NCI-H748 treated with DMSO at 0.1 percent for 48 hours (cell line): ENCODE data around the gene SHISA8.
A peak's percentile ranks its signal among the peaks of the same experiment; 100 is the strongest.

ENCODE experiments used
- DNase-seq: peaks from one replicate; lab custom pipeline; 2025; lab: John Stamatoyannopoulos, UW

SHISA8 gene

DNA sequence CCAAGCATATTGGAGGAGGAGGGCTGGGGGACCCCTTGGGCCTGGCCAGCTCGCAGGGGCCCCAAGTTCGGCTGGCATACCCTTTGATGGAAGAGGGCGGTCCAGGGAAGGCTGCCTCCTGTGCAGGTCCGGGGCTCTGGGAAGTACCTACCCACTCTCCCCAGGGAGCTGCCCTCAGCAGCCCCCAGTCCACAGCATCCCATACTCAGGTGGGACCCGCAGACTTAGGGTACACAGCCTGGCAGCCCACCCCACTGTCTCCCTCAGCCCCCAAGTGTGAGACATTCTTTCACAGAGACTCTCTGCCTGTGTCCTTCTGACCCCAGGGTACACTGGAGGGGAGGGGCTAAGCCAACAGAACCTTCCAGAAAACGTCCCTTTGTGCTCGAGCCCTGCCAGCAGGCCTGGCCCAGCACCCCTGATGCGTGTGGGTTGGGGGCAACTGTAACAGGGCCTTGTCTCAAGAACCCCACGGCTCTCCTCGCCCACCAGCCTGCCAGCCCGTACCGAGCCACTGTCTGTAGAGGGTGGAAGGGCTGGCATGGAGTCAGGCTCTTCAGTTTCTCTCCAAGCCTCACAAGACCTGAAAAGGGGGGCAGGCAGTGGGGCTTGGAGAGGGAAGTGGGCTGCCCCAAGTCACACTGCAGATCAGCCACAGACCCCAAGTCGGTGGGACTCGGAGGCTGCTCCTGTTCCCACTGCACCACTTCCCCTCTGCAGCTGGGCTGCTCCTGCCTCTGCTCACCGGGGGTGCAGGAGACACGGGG is 18.7 kb upstream of the SHISA8 start:
- no peak for DNase-seq

DNA sequence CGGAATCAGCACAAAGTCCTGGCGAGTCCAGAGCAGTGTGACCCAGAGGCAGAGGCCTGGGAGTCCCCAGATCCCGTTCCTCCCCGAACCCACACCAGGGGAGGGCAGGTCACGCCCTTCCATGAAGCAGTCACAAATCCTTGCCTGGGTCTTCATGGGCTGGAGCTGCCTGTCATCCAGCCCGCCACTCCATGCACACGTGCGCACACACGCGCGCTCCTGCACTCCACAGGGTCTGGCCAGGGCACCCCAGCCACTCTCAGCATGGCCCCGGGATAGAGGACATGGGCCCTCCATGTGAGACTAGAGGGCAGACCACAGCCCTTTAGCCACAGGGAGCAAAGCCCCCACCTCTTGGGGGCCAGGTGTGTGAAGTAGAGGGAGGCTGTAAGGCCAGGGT is 17.5 kb upstream of the SHISA8 start:
- DNase-seq: no peak

DNA sequence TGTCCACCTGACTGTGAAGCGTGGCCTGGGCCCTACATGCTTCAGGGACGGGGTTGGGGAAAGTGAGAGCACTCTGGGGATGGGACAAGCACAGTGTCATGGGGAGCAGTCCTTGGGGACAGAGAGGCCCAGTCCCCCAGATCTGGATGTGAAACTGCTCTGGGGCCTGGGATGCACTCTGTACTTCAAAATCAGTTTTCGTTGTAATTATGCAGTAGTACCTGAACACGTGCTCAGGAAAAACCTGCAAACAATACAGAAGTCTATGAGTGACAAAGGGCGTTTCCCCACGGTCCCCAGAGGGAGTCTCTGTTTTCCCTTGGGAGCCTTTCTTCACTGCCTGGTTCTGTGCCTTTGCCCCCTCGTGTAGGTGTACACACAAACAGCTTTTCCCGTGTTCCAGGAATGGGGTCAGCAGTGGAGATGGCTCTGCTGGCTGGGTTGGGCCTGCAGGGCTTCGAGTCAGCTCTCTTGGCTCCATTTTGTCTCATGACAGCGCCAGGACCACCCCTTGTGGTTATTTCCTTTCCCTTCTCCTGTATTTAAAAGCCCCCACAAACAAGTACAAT is 16.9 kb upstream of the SHISA8 start:
- no peak for DNase-seq

DNA sequence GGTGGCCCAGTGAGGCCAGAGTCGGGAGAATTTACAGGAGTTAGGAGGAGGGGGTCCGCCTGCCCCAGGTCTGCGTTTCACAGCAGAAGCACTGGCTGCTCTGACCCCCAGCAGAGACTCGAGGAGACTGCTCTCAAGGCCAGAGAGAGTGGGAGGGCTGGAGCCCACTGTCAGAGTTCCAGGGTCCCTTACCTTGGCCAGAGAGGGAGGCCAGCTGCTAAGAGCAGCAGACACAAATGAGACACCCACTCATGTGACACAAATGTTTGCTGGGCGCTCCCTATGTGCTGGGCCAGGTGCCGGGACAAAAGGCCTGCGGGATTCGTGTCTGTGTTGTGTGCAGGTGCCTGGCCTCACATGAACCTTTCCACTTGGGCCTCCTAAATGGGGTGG is 14.5 kb upstream of the SHISA8 start:
- DNase-seq: no peak

DNA sequence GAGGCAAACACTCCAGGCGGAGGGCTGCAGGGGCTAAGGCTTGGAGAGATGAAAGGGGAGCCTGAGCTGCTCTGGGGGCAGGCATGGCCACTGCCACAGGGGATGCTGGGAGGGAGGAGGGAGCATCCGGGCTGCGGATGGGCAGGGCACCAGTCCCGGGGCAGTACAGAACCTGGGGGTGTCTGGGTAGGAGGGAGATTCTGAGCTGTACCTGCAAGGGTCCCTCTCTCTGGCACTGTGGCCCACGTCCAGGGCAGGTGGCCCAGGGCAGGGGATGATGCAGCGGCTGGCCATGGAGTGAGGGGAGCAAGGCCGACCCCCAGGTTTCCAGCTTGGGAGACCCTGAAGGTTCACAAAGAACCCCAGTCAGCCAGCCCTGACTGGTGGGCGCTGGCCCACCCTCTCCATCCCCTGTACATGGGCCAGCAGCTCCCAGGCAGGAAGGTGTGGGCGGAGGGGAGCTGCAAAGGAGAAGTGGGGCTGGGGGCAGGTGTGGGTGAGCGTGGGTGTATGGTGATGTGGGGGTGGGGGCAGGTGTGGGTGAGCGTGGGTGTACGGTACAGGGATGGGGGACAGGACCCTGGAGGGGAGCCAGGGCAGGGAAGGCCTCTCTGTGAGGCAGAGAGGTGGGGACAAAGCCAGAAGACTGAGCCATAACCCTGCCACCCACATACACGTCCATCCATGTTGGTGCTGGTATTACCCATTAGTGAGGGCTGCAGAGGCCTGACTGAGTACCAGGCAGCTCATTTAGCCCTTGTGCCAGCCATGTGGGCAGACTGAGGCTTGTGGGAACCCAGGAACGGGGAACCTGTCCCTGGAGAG is 13.9 kb upstream of the SHISA8 start:
- DNase-seq: no peak

DNA sequence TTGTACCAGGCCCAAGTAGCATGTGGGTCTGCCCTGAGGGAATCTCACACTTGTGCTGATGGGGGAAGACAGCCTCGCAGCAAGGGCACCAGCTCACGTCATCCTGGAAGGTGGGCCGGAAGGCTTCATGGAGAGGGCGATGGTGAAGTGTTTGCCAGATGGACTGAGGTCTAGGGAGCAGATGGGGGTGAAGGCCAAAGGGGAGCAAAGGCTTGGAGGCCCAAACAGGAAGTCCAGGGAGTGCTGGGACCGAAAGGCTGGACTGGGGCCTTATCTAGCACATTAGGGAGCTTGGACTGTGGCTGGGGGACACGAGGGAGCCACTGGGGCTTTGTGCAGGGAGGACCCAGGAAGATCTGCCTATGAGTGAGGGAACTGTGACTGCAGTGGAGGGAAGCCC is 12.9 kb upstream of the SHISA8 start:
- no peak for DNase-seq

DNA sequence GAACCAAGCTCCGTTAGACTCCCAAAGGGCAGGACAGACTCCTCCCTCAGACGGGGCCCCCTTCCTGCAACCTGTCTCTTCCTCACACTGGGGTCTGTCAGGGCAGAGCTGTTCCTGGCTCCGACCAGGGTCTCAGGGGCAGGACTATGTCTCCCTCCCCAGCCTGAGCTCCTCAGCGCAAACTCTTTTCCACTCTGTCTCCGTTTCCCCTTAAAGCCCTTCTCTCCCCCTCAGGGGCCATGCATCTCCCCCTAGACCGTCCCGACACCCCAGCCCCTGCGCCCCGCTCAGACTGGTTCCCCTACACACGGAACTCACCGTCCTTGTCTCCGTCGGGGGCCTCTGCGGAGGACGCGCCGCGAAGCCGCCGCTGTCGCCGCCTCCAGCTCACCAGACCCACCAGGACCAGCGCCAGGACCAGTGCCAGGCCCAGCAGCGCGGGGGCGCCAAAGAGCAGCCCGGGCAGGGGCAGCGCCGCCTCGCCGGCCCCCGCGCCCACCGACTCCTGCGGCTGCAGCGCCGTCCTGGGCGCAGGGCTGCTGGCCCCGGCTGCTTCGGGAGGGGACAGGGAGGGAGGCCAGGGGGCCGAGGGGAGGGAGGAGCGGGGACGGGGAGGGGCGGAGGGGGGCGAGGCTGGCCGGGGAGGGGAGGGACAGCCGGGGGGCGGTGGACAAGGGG is 11.0 kb upstream of the SHISA8 start:
- peak; percentile 27 for DNase-seq

DNA sequence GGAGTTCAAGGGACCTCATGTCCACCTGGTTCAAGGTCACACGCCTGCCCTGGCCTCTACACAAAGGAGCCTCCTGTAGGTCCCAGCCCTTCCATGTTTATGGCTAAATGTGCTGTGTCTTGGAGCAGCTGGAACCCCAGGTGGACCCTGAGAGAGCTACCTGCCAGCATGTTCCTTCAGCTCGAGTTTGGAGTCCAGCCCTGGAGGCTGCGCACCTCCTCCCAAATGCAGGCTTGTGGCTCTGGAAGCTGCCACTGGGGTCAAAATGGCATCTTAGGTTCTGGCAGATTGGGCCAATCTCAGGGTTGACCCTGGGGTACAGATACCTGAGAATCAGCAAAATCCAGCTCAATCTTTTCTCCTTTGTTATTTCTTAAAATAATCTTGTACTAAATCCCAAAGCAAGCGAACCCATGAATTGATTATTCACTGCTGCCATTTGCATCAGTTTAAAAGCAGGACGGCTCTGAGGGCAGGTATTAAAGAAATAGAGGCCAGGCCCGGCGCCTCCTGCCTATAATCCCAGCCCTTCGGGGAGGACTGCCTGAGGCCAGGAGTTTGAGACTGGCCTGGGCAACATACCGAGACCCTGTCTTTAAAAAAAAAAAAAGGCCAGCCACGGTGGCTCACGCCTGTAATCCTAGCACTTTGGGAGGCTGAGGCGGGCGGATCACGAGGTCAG is 8.9 kb upstream of the SHISA8 start:
- DNase-seq: no peak

DNA sequence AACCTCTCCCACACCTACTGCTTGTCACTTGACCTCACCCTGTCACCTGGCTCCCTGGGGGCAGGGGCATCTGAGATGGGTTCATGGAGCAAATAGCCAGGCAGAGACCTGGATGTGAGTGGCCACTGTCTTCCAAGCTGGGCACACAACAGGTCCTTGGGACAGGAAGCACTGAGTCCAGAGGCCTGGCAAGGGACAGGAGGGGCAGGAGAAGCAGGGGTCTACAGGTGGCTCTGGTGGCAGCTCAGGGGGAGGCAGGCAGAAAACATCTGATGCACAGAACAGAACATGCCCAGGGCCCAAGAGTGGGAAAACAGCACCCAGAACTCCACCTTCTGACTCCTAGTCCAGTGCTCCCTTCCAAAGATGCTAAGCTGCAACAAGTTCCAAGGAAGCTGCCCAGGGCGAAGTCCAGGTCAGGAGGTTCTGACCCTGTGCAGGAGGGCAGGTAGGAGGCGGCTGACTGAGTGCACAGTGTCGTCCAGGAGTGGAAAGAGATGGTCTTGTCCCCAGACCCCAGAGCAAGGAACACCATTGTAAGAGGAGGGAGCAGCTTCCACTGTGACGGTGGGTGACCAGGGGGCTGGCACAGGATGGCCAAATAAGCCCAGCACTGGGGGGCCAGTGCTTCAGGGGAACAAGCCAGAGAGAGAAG is 8.2 kb upstream of the SHISA8 start:
- DNase-seq: no peak

DNA sequence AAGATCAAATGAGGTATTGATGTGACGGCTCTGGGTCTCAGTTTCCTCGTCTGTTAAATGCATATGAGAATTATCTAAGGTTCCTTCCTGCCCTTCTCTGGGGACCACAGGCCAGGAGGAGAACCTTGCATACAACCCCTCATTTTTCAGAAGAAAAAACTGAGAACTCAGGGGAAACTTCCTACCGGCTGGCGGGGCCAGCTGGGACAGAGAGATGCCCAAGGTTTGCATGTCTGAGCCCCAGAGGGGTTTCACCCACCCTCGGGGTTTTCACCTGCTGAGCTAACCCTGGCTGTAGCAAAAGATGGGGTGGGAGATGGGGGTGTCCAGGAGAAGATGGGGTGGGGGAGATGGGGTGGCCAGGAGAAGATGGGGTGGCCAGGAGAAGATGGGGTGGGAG is 7.5 kb upstream of the SHISA8 start:
- no peak for DNase-seq

DNA sequence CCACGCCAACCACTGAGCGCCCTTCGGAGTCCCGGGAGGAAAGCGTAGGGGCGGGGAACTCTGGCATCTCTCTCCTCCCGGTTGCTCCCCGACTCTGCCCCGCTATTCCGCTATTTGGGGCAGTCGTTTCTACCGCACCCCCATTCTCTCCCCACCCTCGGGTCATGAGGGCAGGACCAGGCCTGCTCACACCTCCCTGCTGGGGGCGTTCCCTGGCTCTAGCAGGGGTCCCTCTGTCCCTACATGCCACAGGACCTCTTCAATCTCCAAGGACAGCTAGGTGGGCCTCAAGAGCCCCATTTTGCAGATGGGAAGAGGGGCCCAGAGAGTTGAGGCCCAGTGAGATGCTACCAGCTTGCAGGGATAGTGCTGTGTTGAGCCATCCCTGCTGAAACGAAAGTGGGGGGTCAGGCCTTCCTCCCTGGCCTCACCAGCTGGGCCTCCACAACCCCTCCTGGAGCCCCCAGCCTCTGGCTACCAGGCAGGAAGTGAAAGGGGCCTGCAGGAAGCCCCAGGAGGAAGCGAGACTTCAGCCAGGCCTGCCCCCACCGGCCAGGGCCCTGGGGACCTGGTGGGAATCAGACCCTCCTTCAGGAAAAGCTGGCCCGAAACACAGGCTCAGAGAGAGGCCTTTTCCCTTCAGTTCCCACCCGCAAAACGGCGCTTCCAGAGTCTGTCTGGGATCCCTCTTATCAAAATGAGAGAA is 5.5 kb upstream of the SHISA8 start:
- no peak for DNase-seq

DNA sequence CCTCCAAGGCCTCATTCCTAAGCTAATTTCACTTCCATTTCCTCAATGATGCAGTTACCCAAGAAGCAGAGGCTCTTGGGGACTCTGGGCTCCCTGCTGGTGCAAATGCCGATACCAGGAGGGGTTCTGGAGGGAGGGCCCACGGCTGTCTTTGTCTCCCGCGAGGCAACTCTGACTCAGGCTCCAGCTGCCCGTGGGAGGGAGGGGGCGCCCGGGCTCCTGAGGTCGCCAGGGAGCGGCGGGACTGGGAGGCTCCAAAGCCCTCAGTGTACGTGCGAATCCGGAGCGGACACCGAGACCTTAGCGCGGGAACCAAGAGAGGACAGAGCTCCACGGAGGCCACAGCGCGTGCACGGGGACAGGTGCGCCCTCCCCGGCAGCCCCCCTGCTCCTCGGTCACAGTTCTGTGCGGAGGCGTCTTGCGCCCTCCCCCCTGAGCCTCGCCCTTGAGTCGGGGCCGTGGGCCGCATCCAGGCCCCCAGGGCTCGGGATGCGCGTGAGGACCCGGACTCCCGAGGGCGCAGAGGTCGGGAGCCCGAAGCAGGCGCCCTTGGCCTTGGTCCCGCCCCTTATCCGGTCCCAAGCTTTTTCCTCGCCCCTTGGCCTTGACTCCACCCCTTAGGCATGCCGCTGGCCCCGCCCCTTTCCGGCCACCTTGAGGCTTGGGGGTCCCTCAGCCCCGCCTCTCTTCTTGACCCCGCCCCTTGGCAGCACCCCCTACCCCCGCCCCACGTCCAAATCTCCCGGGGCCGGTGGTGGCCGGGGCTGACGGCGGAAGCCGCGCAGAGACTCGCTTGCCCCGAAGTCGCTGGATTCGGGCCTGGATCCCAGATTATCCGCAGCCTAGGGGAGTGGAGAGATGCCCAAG is 4.7 kb upstream of the SHISA8 start:
- no peak for DNase-seq

DNA sequence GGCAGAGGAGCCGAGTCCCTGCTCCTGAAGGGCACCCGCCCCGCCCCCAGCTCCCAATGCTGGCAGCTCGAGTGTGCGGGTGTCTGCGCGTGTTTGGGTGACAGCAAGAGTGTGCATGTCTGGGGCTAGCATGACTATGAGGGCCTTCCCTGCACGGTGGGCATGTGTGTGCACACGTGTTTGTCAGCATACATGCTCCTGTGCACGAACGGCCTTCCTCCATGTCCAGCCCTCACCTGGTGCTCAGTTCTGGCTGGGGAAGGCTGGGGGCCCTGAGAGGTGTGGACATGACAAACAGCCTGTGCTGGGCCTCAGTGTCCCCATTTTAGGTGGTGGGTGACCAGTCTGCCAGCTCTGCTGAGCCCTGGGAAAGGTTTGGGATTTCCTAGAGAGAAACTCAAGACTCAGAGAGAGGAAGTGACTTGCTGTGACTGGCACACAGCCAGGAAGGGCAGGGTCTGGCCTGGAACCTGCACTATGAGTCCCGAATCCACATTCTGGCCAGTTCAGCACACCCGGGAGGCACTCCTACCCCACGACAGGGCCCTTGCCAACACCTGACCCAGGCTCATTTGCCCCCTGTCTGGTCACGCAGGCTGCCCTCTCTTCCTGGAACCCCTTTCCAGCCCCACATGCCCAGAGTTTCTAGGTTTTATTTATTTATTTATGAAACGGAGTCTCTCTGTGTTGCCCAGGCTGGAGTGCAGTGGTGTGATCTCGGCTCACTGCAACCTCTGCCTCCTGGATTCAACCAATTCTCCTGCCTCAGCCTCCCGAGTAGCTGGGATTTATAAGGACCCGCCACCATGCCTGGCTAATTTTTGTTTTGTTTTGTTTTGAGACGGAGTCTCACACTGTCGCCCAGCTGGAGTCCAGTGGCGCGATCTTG is 3.3 kb upstream of the SHISA8 start:
- DNase-seq: no peak

DNA sequence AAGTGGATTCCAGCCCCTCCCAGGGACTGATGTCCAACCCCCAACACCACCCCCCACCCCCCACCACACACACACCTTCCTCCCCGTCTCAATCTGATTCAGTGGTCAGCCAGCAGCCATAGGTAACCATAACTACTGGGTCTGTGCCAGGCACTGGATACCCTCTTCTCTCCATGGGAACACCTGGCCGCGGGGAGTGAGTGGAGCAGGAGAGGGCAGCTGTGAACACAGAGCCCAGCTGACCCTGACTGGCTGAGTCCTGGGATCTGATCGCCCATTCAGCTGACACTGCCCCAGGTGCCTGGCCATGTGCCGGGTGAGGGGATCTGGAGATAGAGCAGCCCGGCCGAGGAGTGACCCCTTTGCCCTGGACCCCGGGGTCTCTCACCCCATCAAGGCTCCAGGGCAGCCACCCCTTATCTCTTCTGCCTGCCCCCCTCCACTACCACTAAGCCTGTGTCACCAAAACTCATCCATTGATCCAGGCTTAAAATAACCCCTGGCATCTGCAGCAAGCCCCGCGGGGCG is 2.6 kb upstream of the SHISA8 start:
- no peak for DNase-seq

DNA sequence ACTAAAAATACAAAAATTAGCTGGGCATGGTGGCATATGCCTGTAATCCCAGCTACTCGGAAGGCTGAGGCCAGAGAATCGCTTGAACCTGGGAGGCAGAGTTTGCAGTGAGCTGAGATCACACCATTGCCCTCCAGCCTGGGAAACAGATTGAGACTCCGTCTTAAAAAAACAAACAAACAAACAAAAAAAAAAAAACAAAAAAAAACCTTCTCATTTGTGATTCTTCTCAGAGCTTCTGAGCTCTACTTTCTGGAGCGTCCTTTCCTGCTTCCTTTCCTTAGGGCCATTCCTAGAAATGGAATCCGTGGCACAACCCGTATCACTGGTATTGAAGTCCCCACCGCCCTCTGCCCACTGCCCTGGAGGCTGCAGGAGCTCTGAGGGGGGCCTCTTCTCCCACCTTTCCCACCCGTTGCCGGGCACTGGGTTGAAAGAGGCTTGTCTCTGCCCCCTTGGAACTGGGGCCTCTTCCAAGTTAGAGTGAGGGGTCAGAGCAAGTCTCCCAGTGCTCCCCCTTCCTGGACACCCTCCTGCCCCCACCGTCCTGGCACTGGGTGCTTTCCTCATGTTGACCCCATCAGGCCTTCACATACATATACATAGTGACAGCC is 2.0 kb upstream of the SHISA8 start:
- DNase-seq: no peak

DNA sequence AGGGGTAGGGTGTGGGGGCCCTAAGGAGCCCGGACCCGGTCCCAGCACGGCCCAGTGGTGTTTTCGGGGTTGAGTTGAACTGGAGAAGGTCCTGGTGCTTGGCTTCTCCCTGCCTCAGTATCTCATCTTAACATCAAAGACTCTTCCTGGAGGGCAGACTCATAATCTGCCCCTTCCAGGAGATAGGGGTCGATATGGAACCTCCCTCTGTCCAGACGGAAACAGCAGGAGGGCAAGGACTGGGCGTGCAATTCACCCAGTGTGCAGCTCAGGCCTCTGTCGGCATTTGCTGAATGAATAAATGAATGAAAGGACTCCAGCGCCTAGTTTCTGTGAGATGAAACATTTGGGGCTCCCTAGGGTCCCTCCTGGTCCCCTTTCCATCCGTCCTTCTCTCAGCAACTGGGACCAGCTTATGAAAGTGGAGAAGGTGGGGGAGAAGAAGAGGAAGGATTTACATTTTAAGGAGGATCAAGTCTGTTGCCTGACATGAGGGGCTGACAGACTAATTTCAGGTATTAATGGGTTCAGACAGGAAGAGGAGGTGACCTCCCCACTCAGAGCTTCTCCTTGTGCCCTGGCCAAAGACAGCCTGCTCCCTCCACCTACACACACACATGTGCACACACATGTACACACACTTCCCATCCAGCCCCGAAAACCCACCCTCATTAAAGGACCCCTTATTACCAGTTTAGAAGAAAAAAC is 1.1 kb upstream of the SHISA8 start:
- no peak for DNase-seq

DNA sequence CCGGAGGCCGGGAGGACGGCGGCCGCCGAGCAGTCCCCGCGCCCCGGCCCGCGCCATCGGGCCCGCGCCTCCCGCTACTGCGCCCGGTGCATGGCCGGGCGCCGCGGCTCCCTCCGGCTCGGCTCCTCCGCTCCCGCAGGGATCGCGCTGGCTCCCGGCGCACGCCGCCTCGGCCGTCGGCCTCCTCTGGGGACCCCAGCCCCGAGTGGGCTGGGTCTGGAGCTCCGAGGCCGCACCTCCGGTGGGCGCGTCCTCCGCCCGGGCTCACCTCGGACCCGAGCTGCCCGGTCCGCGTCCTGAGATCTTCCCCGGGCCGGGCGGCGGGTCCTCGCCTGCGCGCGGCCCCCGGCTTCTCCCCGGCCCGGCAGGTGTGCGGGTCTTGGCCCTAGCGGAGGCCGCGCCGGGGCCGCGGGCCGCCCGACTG is 251 bp downstream of the SHISA8 start:
- DNase-seq: no peak
